Dedifferentiated amniotic fluid mesenchymal stem cell (primary cell): ENCODE results near the gene CLMN.
"Not testable (repeated sequence)": the region's sequence is repeated elsewhere in the genome, so short reads cannot be mapped to it uniquely, and the experiment has no call there.

Source experiments
- DNase-seq: peaks from one replicate; pipeline ENCODE4 v3.0.0-alpha.2; 2016; ENCODE audit errors: extremely low spot score

Gene CLMN

GRCh38 chr14:95138455-95138854 lies 181.3 kb downstream of the CLMN start:
- DNase-seq: not testable (repeated sequence)

DNA sequence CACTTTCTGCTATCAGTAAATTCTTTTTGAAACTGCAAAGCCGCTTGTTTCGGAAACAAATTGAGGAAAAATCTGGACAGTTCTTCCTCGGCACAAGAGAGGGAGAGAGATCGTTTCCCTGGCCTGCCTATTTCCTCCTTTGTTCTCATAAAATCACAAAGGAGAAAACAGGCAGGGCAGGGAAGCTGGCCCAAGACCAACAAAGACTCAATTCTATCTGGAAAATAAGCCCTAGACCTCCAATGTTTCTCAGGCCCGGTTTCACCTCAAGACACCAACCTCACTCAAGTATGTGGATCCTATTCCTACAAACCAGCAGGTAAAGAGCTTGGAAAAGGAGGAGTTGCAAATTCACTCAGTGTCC lies 181.9 kb downstream of the CLMN start:
- no peak for DNase-seq

DNA sequence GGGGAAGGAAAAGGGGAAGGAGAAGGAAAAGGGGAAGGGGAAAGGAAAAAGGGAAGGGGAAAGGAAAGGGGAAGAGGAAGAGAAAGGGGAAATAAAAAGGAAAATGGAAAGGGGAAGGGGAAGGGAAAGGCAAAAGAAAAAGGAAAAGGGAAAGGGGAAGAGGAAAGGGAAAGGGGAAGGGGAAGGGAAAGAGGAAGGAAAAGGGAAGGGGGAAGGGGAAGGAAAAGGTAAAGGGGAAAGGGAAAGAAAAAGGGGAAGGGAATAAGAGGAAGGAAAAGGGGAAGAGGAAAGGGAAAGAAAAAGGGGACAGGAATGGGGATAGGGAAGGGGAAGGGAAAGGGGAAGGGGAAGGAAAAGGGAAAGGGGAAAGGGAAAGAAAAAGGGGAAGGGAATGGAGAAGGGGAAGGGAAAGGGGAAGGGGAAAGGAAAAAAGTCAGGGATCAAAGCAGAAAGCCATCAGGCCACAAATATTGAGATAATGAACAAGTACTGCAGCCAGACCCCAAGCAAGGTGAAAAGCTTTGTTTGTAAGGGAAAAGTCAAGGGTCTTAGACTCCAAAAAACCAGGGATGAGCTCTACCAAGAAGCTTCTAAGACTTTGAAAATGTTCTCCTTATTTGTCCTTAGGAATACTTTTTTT lies 182.4 kb downstream of the CLMN start:
- no peak for DNase-seq

DNA sequence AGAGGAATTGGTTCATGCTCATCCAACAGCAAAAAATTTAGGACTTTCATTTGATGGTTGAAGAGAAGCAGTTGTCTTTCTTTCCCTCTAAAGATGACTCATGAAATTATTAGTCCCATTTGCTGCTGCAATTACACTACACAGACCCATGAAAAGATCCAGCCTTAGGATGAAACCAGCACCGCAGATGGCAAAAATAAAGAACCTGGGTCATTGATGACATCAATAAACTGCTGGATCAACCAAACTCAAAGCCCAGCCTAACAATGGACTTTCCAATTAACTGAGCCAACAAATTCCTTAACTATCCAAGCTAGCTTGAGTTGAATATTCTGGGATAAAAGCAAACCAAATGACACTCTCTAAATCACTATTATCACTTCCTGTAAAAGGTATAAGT lies 183.1 kb downstream of the CLMN start:
- DNase-seq: no peak

GRCh38 chr14:95134304-95134933 lies 185.3 kb downstream of the CLMN start:
- DNase-seq: no peak

DNA sequence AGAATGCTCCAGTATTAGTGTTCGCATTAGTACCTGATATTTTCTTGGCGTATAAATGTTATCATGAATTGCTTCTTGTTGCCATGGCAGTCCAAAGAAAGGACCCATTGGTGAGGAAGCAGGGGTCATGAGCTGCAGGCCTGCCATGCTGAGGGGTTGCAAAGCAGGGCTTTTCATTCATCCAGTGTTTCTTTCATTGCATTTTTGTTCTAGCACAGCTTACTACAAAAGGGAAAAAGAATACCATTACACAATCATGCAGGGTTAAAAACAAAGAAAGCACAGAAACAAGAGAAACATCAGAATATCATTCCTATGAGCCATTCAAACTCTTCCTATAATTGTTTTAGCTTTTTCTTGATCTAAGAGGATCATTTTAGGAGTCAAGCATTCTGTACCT lies 186.4 kb downstream of the CLMN start:
- no peak for DNase-seq

DNA sequence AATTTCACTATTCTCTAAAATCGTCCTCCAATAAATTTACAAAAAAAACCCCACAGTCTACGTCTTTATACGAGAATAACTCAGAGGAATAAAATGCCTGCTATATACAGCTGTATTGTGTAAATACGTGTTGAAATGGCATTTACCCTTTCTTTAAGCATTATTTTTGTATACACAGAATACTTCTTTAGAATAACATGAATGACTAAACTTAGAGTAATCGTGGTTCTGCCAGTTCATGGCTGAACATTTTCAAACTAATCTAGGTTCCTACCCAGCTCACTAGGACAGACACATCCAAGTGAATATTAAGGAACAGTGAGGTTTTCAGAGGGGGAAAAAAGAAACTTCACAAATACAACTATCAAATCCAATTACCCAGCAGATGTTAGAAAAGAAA lies 186.9 kb downstream of the CLMN start:
- DNase-seq: no peak
